NCI-H82 treated with DMSO at 0.1 percent for 48 hours (cell line): Measurements from ENCODE around the gene CC2D1A.

ENCODE experiments used
- DNase-seq: peaks from one replicate; lab custom pipeline; 2025; ENCODE audit not compliant: unreplicated experiment; lab: John Stamatoyannopoulos, UW

CC2D1A gene

DNA sequence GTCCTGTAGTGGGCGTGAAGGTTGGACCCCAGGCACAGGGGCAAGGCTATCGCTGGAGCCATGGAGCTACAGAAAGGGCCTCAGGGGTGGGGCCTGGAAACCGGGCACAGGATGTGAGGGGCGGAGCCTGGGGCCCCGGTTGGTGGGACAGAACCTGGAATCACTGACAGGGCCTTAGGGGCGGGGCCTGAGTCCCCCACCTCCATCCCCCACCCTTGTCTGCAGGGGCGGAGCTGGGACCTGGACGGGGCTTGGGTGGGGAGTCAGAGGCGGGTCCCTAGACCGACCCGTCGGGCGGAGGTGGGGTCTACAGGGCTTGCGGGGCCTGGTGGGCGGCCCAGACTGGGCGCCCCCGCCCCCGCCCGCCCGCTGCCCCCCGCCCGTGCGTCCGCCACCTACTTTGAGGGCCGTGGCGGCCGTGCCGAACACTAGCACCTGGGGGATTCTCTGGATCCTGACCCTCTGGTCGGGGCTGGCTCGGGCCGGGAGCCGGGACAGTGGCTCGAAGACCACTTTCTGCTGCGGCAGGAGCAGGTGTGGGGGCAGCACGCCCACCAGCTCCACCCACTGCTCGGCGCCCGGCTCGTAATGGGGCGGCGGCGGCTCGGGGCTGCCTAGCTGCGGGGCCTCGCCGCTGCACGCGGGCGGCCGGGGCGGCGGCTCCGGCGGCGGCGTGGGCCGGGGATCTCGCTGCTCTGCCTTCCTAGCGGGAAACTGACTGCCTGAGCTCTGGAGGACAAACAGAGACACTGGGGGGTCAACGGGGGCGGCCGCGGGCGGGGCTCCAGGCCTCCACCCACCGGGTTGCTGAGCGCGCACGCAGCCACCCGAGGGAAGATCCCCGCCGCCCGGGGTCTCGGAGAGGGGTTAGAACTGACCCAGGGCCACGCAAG, 72.6 kb downstream of the CC2D1A start:
- DNase-seq, result no peak

DNA sequence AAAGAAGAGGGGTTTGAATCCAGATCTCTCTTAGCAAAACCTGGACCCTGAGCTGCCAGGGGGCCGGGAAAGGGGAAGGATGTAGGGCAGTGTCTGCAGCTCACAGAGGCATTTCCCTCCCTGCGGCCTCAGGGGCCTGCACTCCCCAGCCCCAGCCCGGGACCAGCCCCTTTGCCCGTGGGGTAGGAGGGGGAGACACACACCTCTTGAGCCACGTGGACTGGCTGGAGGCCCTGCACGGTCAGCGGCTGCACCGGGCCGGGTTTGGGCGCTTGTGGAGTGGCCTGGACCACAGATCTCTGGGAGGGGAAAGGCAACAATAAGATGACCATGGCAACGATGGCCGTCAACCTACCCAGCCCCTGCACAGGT, 73.2 kb downstream of the CC2D1A start:
- no peak for DNase-seq

DNA sequence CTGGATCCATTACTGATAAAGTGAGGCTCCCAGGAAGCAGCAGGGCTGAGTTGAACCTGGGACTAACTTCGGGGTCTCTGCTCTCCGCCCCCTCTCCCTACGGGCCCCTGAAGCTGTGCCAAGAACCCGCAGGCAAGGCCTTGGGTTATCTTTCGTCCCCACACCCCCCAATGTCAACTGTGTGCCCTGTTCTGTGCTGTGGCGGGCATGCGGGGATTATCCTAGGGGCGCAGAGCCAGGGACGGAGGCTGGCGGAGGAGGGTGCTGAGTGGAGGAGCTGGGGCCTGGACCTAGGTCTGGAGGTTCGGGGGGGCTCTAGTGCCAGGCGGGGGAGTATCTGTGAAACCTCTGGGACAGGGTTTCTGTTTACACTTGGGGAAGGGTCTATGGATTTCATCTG, 73.7 kb downstream of the CC2D1A start:
- no peak for DNase-seq

DNA sequence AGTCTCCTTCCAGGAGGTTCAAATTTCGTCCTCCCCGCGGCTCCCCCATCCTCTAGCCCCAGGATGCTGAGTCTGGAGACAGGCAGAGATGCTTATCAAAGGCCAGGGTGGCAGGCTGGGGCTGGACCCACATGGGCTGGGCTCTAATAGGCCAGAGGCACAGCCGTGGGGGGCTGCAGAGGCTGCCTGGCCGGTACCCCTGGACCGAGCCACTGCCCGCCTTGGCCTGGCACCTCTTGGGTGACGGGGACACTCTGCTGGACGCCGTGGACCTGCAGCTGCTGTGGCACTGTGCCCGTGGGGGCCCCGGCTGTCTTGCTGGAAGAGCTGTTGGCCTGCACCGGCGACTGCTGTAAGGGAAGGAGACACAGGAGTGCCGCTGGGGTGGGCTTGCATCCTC, 74.3 kb downstream of the CC2D1A start:
- DNase-seq, result no peak
